GM12878 (cell line): ENCODE measurements around the gene S100A8. TPM values are rescaled to one million over a fixed set of nuclear protein-coding genes. Genes with fewer than 3 reads are reported as not detected.

Experiments used
- ATAC-seq: fragments of 200-7000 bp; cut with Tn5 transposase; 3 replicates; pipeline ENCODE4 v1.9.1; 2020; ENCODE audit warnings: mild to moderate bottlenecking, moderate library complexity
- BruUV-seq: library from RNA; stranded (reverse); fragments of 400-500 nt; replicated peaks from 2 replicates; lab custom pipeline; 2021; lab: Mats Ljungman, UMichigan
- CTCF ChIA-PET: fragments of 300-600 bp; sonication (Branson Sonifier 250); formaldehyde crosslinking; extraction: SDS; loops from one replicate; lab custom pipeline; 2021; ENCODE audit warnings: inconsistent platforms; lab: Yijun Ruan, JAX
- POLR2A ChIA-PET: fragments of 350-600 bp; formaldehyde crosslinking; extraction: SDS; loops from one replicate; lab custom pipeline; 2021; ENCODE audit warnings: inconsistent platforms; lab: Charles Lee
- RAD21 ChIA-PET: fragments of 300-600 bp; sonication (Branson Sonifier 250); formaldehyde crosslinking; loops from one replicate; lab custom pipeline; 2023; ENCODE audit warnings: antibody characterized with exemption; ENCODE audit not compliant: unreplicated experiment; lab: Charles Lee
- SMC1A ChIA-PET: fragments of 300-600 bp; sonication (Branson Sonifier 250); formaldehyde crosslinking; loops from one replicate; lab custom pipeline; 2023; ENCODE audit not compliant: unreplicated experiment, uncharacterized antibody; lab: Charles Lee
- DNase-seq: peaks from one replicate; pipeline ENCODE4 v3.0.0-alpha.2; 2011; ENCODE audit warnings: low read depth, low spot score
- FAIRE-seq: peaks from 3 replicates; lab custom pipeline; 2011; peaks lifted over from hg19 to GRCh38; lab: Jason Lieb, UNC
- H2AFZ ChIP-seq: 2 replicates; pipeline ENCODE4 v1.6.0; 2011; ENCODE audit warnings: low read depth, low read length, control low read depth; ENCODE audit not compliant: control insufficient read depth
- H3K27ac ChIP-seq: 2 replicates; pipeline ENCODE4 v1.5.1; 2011; ENCODE audit warnings: control low read depth; ENCODE audit not compliant: control insufficient read depth, insufficient read depth
- H3K27me3 ChIP-seq, 2 experiments: replicated peaks in 1 of 2; 2 replicates each; pipeline versions ENCODE4 v1.6.0 to v1.6.1; 2011; ENCODE audit warnings: low read length in 1 of 2; ENCODE audit not compliant: control insufficient read depth in 2 of 2, insufficient read depth in 2 of 2
- H3K36me3 ChIP-seq, 2 experiments: 2 replicates each; pipeline ENCODE4 v1.5.1; 2011; ENCODE audit warnings: low read length in 1 of 2; ENCODE audit not compliant: control insufficient read depth in 2 of 2, insufficient read depth in 2 of 2
- H3K4me1 ChIP-seq: 2 replicates; pipeline ENCODE4 v1.6.1; 2011; ENCODE audit warnings: mild to moderate bottlenecking, low read length, moderate library complexity, mixed read lengths; ENCODE audit not compliant: control insufficient read depth, insufficient read depth
- H3K4me2 ChIP-seq: 2 replicates; pipeline ENCODE4 v1.6.0; 2011; ENCODE audit warnings: control low read depth; ENCODE audit not compliant: control insufficient read depth, insufficient read depth
- H3K4me3 ChIP-seq: fragments of 200-600 bp; sonication (generic); 2 replicates; pipeline ENCODE4 v1.5.1; 2016
- H3K79me2 ChIP-seq: 2 replicates; pipeline ENCODE4 v1.6.0; 2011; ENCODE audit warnings: low read length; ENCODE audit not compliant: control insufficient read depth, insufficient read depth
- H3K9ac ChIP-seq: 2 replicates; pipeline ENCODE4 v1.8.0; 2011; ENCODE audit warnings: low read length, control low read depth, mixed read lengths; ENCODE audit not compliant: control insufficient read depth, insufficient read depth
- H3K9me3 ChIP-seq: replicated peaks from 3 replicates; pipeline ENCODE4 v1.5.1; 2011; ENCODE audit warnings: mild to moderate bottlenecking, low read length; ENCODE audit not compliant: control insufficient read depth, insufficient read depth
- H4K20me1 ChIP-seq: 2 replicates; pipeline ENCODE4 v1.6.0; 2011; ENCODE audit not compliant: control insufficient read depth, insufficient read depth
- CEBPZ ChIP-seq: fragments of 150-350 bp; IDR thresholded peaks from 2 replicates; pipeline ENCODE4 v1.6.1; 2016; ENCODE audit warnings: low read depth, low read length
- DPF2 ChIP-seq: fragments of 450-650 bp; IDR thresholded peaks from 2 replicates; pipeline ENCODE4 v1.6.1; 2017; ENCODE audit warnings: mild to moderate bottlenecking
- EED ChIP-seq: sonication (generic); IDR thresholded peaks from 2 replicates; pipeline ENCODE4 v1.6.1; 2016; ENCODE audit warnings: antibody characterized with exemption, low read depth
- IKZF1 ChIP-seq: fragments of 450-650 bp; conservative IDR thresholded peaks from 2 replicates; pipeline ENCODE4 v1.6.1; 2017; ENCODE audit warnings: antibody characterized with exemption, mild to moderate bottlenecking
- IKZF2 ChIP-seq, 2 experiments: fragments of 450-650 bp; IDR thresholded peaks; 2 replicates each; pipeline ENCODE4 v1.6.1; 2017; ENCODE audit warnings: mild to moderate bottlenecking in 2 of 2, moderate library complexity in 2 of 2
- IRF4 ChIP-seq: IDR thresholded peaks from 2 replicates; pipeline ENCODE4 v1.6.1; 2011; ENCODE audit warnings: low read depth, low read length
- JUNB ChIP-seq: IDR thresholded peaks from 2 replicates; pipeline ENCODE4 v1.6.1; 2016; ENCODE audit warnings: antibody characterized with exemption, mild to moderate bottlenecking
- JUND ChIP-seq: IDR thresholded peaks from 2 replicates; pipeline ENCODE4 v1.6.1; 2012; ENCODE audit warnings: low read depth, mild to moderate bottlenecking, low read length, improper control_type of control experiment, moderate library complexity
- MTA2 ChIP-seq: fragments of 450-650 bp; IDR thresholded peaks from 2 replicates; pipeline ENCODE4 v1.6.1; 2016; ENCODE audit warnings: low read depth, mild to moderate bottlenecking, moderate library complexity
- PRDM15 ChIP-seq: fragments of 450-650 bp; formaldehyde crosslinking; IDR thresholded peaks from 2 replicates; pipeline ENCODE4 v1.4.0; 2020; ENCODE audit warnings: mild to moderate bottlenecking, moderate library complexity
- RUNX3 ChIP-seq: IDR thresholded peaks from 2 replicates; pipeline ENCODE4 v1.6.1; 2012; ENCODE audit warnings: low read length, inconsistent platforms
- SIN3A ChIP-seq: IDR thresholded peaks from 2 replicates; pipeline ENCODE4 v1.6.1; 2012; ENCODE audit warnings: low read depth, low read length, improper control_type of control experiment
- TCF12 ChIP-seq: IDR thresholded peaks from 2 replicates; pipeline ENCODE4 v1.6.1; 2011; ENCODE audit warnings: low read depth, mild to moderate bottlenecking, low read length
- YY1 ChIP-seq: IDR thresholded peaks from 2 replicates; pipeline ENCODE4 v1.6.1; 2011; ENCODE audit warnings: low read depth, mild to moderate bottlenecking, low read length
- ZNF24 ChIP-seq: fragments of 450-650 bp; IDR thresholded peaks from 2 replicates; pipeline ENCODE4 v1.6.1; 2017; ENCODE audit warnings: antibody characterized with exemption, mild to moderate bottlenecking
- WGBS: methylation state at CpG from one replicate; pipeline ENCODE4 v1.1.6; 2016; ENCODE audit warnings: low lambda C conversion rate; ENCODE audit not compliant: insufficient replicate concordance, insufficient coverage; ENCODE audit errors: missing lambda C conversion rate; 5-methylcytosine and 5-hydroxymethylcytosine counted together
- in situ Hi-C: fragments of 300-500 bp; cut with MboI; formaldehyde crosslinking; loops from 9 replicates; pipeline ENCODE4 v1.14.3; 2018; ENCODE audit warnings: mixed read lengths
- intact Hi-C: fragments of 100-400 bp; cut with micrococcal nuclease; formaldehyde crosslinking; loops from one replicate; pipeline ENCODE4 v1.14.2; 2022; ENCODE audit not compliant: unreplicated experiment
- polyA plus RNA-seq, 11 experiments: library from polyadenylated mRNA; depleted of rRNA in 4 of 11; unstranded in 6 of 11; stranded (reverse) in 5 of 11; fragments of >200 nt; fragmentation: Nextera tagmentation in 4 of 11; fragmentation: Illumina TruSeq in 1 of 11; extraction: Ambion mirVana in 4 of 11; extraction: Trizol in 1 of 11; gene quantifications; 1 replicate in 1 of 11; 2 replicates in 10 of 11; pipeline versions ENCODE4 v1.2.1 to v1.2.3, GENCODE V29; 2011 to 2016; ENCODE audit warnings: inconsistent platforms in 2 of 11, missing spikeins in 2 of 11, low read depth in 1 of 11
- total RNA-seq, 4 experiments: library from RNA; depleted of rRNA in 3 of 4; stranded (reverse); fragments of >200 nt in 3 of 4; fragmentation: Illumina TruSeq in 1 of 4; extraction: Trizol in 1 of 4; gene quantifications; 2 replicates each; pipeline versions ENCODE4 v1.2.1 to v1.2.3, GENCODE V29; 2013 to 2021

Gene S100A8
- total and polyA plus RNA-seq, 10 of the 15 experiments (the other 5 are each of a cell fraction or from before 2014, with no cell fraction given) = 0.28 TPM; not detected in 9

- H3K36me3 ChIP-seq = no peaks in the 10 kb centered on the region
- POLR2A ChIA-PET = no interaction called here
- no peak overlapping the region for H3K4me2 ChIP-seq
- CTCF ChIA-PET = interaction anchor here (0.7 to 8.6 kb wide), 35 partner anchors 7 to 218 kb away, joined by 3 to 326 read pairs (median 5); partner anchors contain the start of gene PGLYRP3
- no peak for DNase-seq
- SMC1A ChIA-PET = interaction anchor here (0.8 to 6.2 kb wide), 9 partner anchors 9 to 218 kb away, joined by 3 to 106 read pairs (median 4); no protein-coding TSS in a partner anchor
- FAIRE-seq = no peak
- H3K4me1 ChIP-seq = peaks cover 9% of the 10 kb centered on the region
- intact Hi-C loops = loop anchor here (1.0 kb wide), 1 partner anchor 50 kb away; no protein-coding TSS in a partner anchor
- H3K4me3 ChIP-seq = no peak overlapping the region
- peak; percentile 39 for ATAC-seq
- no peak overlapping the region for H3K9ac ChIP-seq
- RAD21 ChIA-PET = interaction anchor here (0.6 to 8.4 kb wide), 9 partner anchors 7 to 213 kb away, joined by 3 to 94 read pairs (median 5); partner anchors contain the start of gene PGLYRP3
- WGBS = 16% methylated on average over 8 of the region's 8 CpGs
- no peaks in the 10 kb centered on the region for H3K9me3 ChIP-seq
- in situ Hi-C loops = loop anchor here (5.0 kb wide), 1 partner anchor 143 kb away; no protein-coding TSS in a partner anchor
- no peak overlapping the region for H3K27ac ChIP-seq
- no TSS peak for BruUV-seq
- H4K20me1 ChIP-seq = no peaks in the 10 kb centered on the region
- no peaks in the 10 kb centered on the region for H3K79me2 ChIP-seq
- no peak overlapping the region for H2AFZ ChIP-seq
- no peaks in the 10 kb centered on the region for H3K27me3 ChIP-seq
- TF ChIP-seq IKZF2 (IDR thresholded peaks at IDR 0.05) = peak; percentile 28 to 47; a peak in 1 of 4 replicates
- TF ChIP-seq SIN3A = no peak
- TF ChIP-seq DPF2 = 0 out of 2 replicates have a peak, but pooled peaks have one; percentile 28
- peak; percentile 66 for TF ChIP-seq JUNB
- TF ChIP-seq JUND = peak; percentile 52; the same call in 1 of the 2 replicates
- no peak for TF ChIP-seq CEBPZ
- peak; percentile 73 for TF ChIP-seq IRF4
- 0 out of 2 replicates have a peak, but pooled peaks have one; percentile 55 for TF ChIP-seq TCF12
- TF ChIP-seq YY1 = no peak
- TF ChIP-seq EED = peak; percentile 18; the same call in 1 of the 2 replicates
- TF ChIP-seq PRDM15 (CRISPR knock-in tag) = no peak
- TF ChIP-seq MTA2 = no peak
- TF ChIP-seq IKZF1 = peak; percentile 63
- TF ChIP-seq ZNF24 = 0 out of 2 replicates have a peak, but pooled peaks have one; percentile 53
- peak; percentile 62 for TF ChIP-seq RUNX3
Observed at GRCh38 chr1:153354515-153355193, 36.2 kb downstream of the S100A8 start.
